Measurements from ENCODE around the gene GNPTAB.

The GNPTAB gene

DNA sequence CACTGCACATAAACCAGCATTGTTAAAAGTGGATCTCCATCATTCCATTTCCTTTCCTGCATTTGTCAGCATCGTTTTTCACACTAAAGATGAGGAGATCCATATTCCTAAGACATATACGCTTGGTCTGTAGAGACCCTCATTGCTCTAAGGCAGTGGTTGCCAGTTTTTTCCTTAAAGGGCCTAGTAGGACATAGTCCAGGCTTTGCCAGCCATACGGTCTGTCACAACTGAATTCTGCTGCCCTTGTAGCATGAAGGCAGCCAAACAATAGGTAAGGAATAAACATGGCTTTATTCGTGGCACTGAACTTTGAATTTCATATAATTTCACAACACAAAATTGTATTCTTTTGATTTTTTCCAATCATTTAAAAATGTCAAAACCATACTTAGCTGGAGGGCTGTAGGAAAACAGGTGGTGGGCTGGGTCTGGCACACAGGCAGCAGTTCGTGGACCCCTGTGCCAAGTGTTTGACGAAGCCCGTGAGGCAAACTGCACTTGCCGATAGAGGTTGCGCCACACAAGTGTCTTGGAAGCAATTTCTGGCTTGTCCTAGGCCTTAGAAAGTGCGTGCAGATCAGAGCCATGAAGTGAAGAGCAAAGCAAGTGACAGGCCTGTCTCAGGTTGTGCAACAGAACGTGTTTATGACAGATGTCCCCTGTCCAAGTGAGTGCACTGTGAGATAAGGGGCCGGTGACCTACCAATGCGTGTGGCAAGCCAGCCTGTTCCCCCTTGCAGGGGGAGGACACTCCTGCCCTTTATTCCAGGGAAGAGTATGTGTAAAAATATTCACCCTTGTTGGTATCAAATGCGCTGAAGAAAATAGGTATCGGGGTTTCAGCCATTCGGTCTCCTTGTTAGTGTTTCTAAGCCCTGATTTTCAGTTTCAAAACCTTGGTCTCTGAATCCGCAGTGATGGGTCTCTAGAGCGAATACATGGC lies 134.2 kb downstream of the GNPTAB start:
- no peak for DNase-seq (ENCODE audit: low read depth)

DNA sequence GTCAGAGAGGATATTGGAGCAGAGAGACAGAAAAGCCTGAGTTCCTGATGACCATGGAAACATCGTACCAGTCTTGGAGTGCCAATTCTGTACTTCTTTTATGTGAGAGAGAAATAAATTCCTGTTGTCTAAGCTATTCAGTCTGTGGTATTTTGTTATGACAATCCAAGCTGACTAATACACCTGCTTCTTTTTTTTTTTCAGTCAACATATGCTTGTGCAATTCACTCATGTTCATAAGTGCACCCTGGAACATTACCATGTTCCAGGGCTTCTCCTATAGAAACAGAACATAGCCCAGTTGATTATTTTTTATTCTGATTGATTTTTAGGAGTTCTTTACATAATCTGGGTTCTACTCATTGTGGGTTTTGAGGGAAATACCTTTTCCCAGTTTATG lies 135.1 kb downstream of the GNPTAB start:
- no peak for DNase-seq (ENCODE audit: low read depth)
